ENCODE measurements around the gene NR3C2. TPM values are rescaled to one million over a fixed set of nuclear protein-coding genes. Genes with fewer than 3 reads are reported as not detected.

The NR3C2 gene
- total and polyA plus RNA-seq, 10 of the 15 experiments (the other 5 are each of a cell fraction or from before 2014, with no cell fraction given) = 0.05 to 0.11 (median 0.08) TPM; not detected in 4

DNA sequence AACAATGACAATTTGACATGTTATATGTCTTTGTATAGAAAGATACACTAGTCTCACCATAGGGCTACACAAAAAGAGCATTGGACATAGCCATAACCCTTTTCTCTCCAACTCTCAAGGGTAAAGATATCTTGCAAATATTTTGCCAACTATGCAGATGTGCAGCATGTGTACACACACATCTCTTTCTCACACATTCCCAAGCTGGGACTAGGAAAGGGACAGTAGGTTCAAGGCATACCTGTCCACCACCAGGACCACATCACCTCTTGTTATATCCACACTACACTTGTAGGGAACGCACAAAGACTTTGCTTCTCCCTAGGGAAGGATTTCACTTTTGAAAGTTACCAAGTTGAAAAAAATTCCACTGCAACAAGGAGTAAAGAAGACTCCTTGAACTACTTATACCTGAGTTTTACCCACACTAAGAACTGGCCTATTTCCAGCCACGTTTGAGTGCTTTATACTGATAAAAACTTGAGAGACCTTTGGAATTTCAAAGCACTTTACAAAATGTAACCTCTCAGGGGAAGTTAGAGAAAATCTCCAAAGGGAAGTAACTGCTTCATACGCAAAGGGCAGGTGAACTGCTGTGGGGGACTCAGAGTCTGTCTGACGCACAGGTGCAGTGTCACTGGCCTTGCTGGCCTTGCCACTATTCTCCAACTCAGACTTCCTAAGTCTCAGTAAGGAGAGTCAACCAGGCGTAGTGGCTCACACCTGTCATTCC lies 36.9 kb downstream of the NR3C2 start:
- intact Hi-C loops (cut with micrococcal nuclease; ENCODE audit: unreplicated experiment) (no loop called here), in situ Hi-C loops (cut with MboI) (no loop called here)
- Histone ChIP-seq H3K36me3 (ENCODE audit: control insufficient read depth in 2 of 2, insufficient read depth in 2 of 2, low read length in 1 of 2) (no peaks in the 10 kb centered on the region), H4K20me1 (ENCODE audit: control insufficient read depth, insufficient read depth) (no peaks in the 10 kb centered on the region), H3K27me3 (replicated peaks in 1 of 2; ENCODE audit: control insufficient read depth in 2 of 2, insufficient read depth in 2 of 2, low read length in 1 of 2) (no peaks in the 10 kb centered on the region), H3K9me3 (replicated peaks; ENCODE audit: control insufficient read depth, insufficient read depth, low read length) (no peaks in the 10 kb centered on the region), H3K79me2 (ENCODE audit: control insufficient read depth, insufficient read depth, low read length) (no peaks in the 10 kb centered on the region), H3K27ac (ENCODE audit: control insufficient read depth, insufficient read depth) (no peak overlapping the region), H2AFZ (ENCODE audit: control insufficient read depth, low read depth, low read length) (no peak overlapping the region), H3K4me1 (ENCODE audit: control insufficient read depth, insufficient read depth, low read length) (no peaks in the 10 kb centered on the region), H3K4me3 (no peak overlapping the region), H3K4me2 (ENCODE audit: control insufficient read depth, insufficient read depth) (no peak overlapping the region), H3K9ac (ENCODE audit: control insufficient read depth, insufficient read depth, low read length) (no peak overlapping the region)
- ChIA-PET SMC1A (ENCODE audit: uncharacterized antibody, unreplicated experiment) (no interaction called here), POLR2A (no interaction called here), CTCF (no interaction called here), RAD21 (ENCODE audit: unreplicated experiment) (no interaction called here)
- TF ChIP-seq ZNF217 (IDR thresholded peaks at IDR 0.05) = no peak
- no peak for TF ChIP-seq NFXL1 (IDR thresholded peaks at IDR 0.05; ENCODE audit: borderline replicate concordance)
- TF ChIP-seq EED (IDR thresholded peaks at IDR 0.05; ENCODE audit: low read depth) = no peak
- TF ChIP-seq RCOR1 (conservative IDR thresholded peaks at IDR 0.05; ENCODE audit: low read depth, low read length) = no peak
- TF ChIP-seq IKZF2 (IDR thresholded peaks at IDR 0.05) = no peak
- WGBS (ENCODE audit: insufficient coverage, insufficient replicate concordance, low lambda C conversion rate, missing lambda C conversion rate) = 35% methylated on average over 5 of the region's 5 CpGs
- no TSS peak for BruUV-seq (replicated peaks)
- FAIRE-seq = no peak
- no peak for DNase-seq (ENCODE audit: low read depth, low spot score)
- no peak for ATAC-seq

DNA sequence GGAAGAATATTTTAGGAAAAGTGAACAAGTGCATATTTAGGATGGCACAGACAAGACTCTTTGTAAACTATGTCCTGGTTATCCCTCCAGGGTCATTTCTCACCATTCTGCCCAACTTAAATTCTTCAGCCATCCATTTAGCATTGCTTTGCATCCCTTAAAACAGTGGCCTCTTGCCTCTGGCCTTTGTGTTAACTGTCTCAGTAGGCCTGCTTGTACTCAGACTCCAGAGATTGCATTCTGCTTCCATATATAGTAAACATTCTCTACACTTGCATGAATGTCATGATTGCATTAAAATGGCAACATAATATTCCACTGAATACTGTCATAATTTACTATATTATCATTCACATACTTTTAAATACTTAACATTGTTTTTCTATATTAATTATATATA lies 43.2 kb downstream of the NR3C2 start:
- Histone ChIP-seq H3K9me3 (replicated peaks; ENCODE audit: control insufficient read depth, insufficient read depth, low read length) (no peaks in the 10 kb centered on the region), H3K36me3 (ENCODE audit: control insufficient read depth in 2 of 2, insufficient read depth in 2 of 2, low read length in 1 of 2) (no peaks in the 10 kb centered on the region), H3K27me3 (replicated peaks in 1 of 2; ENCODE audit: control insufficient read depth in 2 of 2, insufficient read depth in 2 of 2, low read length in 1 of 2) (no peaks in the 10 kb centered on the region), H3K4me3 (no peak overlapping the region), H3K79me2 (ENCODE audit: control insufficient read depth, insufficient read depth, low read length) (no peaks in the 10 kb centered on the region), H4K20me1 (ENCODE audit: control insufficient read depth, insufficient read depth) (no peaks in the 10 kb centered on the region), H3K4me2 (ENCODE audit: control insufficient read depth, insufficient read depth) (no peak overlapping the region), H2AFZ (ENCODE audit: control insufficient read depth, low read depth, low read length) (no peak overlapping the region), H3K9ac (ENCODE audit: control insufficient read depth, insufficient read depth, low read length) (no peak overlapping the region), H3K4me1 (ENCODE audit: control insufficient read depth, insufficient read depth, low read length) (no peaks in the 10 kb centered on the region), H3K27ac (ENCODE audit: control insufficient read depth, insufficient read depth) (no peak overlapping the region)
- no peak for TF ChIP-seq TBL1XR1 (IDR thresholded peaks at IDR 0.05; ENCODE audit: low read depth, low read length)
- TF ChIP-seq ZNF622 (IDR thresholded peaks at IDR 0.05) = no peak
- TF ChIP-seq CBFB (IDR thresholded peaks at IDR 0.05; ENCODE audit: low read depth) = no peak
- no peak for TF ChIP-seq MXI1 (IDR thresholded peaks at IDR 0.05; ENCODE audit: low read depth, low read length)
- TF ChIP-seq, protein P1, sequence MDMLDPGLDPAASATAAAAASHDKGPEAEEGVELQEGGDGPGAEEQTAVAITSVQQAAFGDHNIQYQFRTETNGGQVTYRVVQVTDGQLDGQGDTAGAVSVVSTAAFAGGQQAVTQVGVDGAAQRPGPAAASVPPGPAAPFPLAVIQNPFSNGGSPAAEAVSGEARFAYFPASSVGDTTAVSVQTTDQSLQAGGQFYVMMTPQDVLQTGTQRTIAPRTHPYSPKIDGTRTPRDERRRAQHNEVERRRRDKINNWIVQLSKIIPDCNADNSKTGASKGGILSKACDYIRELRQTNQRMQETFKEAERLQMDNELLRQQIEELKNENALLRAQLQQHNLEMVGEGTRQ (IDR thresholded peaks at IDR 0.05; ENCODE audit: borderline replicate concordance, low read depth, low read length) = no peak
- no peak for TF ChIP-seq MYB (IDR thresholded peaks at IDR 0.05; ENCODE audit: borderline replicate concordance, low read depth, low read length)
- TF ChIP-seq, protein P2, sequence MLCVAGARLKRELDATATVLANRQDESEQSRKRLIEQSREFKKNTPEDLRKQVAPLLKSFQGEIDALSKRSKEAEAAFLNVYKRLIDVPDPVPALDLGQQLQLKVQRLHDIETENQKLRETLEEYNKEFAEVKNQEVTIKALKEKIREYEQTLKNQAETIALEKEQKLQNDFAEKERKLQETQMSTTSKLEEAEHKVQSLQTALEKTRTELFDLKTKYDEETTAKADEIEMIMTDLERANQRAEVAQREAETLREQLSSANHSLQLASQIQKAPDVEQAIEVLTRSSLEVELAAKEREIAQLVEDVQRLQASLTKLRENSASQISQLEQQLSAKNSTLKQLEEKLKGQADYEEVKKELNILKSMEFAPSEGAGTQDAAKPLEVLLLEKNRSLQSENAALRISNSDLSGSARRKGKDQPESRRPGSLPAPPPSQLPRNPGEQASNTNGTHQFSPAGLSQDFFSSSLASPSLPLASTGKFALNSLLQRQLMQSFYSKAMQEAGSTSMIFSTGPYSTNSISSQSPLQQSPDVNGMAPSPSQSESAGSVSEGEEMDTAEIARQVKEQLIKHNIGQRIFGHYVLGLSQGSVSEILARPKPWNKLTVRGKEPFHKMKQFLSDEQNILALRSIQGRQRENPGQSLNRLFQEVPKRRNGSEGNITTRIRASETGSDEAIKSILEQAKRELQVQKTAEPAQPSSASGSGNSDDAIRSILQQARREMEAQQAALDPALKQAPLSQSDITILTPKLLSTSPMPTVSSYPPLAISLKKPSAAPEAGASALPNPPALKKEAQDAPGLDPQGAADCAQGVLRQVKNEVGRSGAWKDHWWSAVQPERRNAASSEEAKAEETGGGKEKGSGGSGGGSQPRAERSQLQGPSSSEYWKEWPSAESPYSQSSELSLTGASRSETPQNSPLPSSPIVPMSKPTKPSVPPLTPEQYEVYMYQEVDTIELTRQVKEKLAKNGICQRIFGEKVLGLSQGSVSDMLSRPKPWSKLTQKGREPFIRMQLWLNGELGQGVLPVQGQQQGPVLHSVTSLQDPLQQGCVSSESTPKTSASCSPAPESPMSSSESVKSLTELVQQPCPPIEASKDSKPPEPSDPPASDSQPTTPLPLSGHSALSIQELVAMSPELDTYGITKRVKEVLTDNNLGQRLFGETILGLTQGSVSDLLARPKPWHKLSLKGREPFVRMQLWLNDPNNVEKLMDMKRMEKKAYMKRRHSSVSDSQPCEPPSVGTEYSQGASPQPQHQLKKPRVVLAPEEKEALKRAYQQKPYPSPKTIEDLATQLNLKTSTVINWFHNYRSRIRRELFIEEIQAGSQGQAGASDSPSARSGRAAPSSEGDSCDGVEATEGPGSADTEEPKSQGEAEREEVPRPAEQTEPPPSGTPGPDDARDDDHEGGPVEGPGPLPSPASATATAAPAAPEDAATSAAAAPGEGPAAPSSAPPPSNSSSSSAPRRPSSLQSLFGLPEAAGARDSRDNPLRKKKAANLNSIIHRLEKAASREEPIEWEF (IDR thresholded peaks at IDR 0.05; ENCODE audit: insufficient replicate concordance, low read depth, low read length) = no peak
- TF ChIP-seq HDAC2 (IDR thresholded peaks at IDR 0.05) = no peak
- no peak for TF ChIP-seq CHD1 (IDR thresholded peaks at IDR 0.05; ENCODE audit: low read depth, low read length)
- ChIA-PET POLR2A (no interaction called here), CTCF (no interaction called here), SMC1A (ENCODE audit: uncharacterized antibody, unreplicated experiment) (no interaction called here), RAD21 (ENCODE audit: unreplicated experiment) (no interaction called here)
- DNase-seq (ENCODE audit: low read depth, low spot score) (no peak), ATAC-seq (no peak), FAIRE-seq (no peak)
- intact Hi-C loops (cut with micrococcal nuclease; ENCODE audit: unreplicated experiment) = no loop called here
- BruUV-seq (replicated peaks) = no TSS peak
- in situ Hi-C loops (cut with MboI) = no loop called here
